SK-N-DZ (cell line): Measurements from ENCODE around the gene FAH.
"Not testable (repeated sequence)": the region's sequence is repeated elsewhere in the genome, so short reads cannot be mapped to it uniquely, and the experiment has no call there.

Experiments used
- DNase-seq: peaks from one replicate; pipeline ENCODE4 v3.0.0-alpha.2; 2015; ENCODE audit warnings: low spot score

The FAH gene

GRCh38 chr15:80151576-80151975 lies 1.2 kb upstream of the FAH start:
- no peak for DNase-seq

GRCh38 chr15:80152180-80152895 lies 461 bp upstream of the FAH start:
- peak; percentile 79 for DNase-seq

- no peak for DNase-seq
These were observed 1.1 kb downstream of the FAH start for GRCh38 chr15:80153900-80154299.

GRCh38 chr15:80154336-80154735 lies 1.5 kb downstream of the FAH start:
- DNase-seq: no peak

GRCh38 chr15:80155001-80155377 lies 2.2 kb downstream of the FAH start:
- no peak for DNase-seq

- not testable (repeated sequence) for DNase-seq
These were observed 2.8 kb downstream of the FAH start for GRCh38 chr15:80155378-80156175.

GRCh38 chr15:80156176-80156720 lies 3.4 kb downstream of the FAH start:
- DNase-seq: no peak

- DNase-seq: no peak
These were observed 4.4 kb downstream of the FAH start for GRCh38 chr15:80157215-80157614.

GRCh38 chr15:80159301-80159700 lies 6.5 kb downstream of the FAH start:
- DNase-seq: no peak

GRCh38 chr15:80159811-80160569 lies 7.2 kb downstream of the FAH start:
- DNase-seq: no peak

GRCh38 chr15:80160570-80161156 lies 7.9 kb downstream of the FAH start:
- DNase-seq: no peak

GRCh38 chr15:80161468-80162016 lies 8.7 kb downstream of the FAH start:
- DNase-seq: no peak

GRCh38 chr15:80162059-80162554 lies 9.3 kb downstream of the FAH start:
- no peak for DNase-seq

GRCh38 chr15:80163217-80163616 lies 10.4 kb downstream of the FAH start:
- DNase-seq: no peak

GRCh38 chr15:80163897-80164296 lies 11.1 kb downstream of the FAH start:
- DNase-seq: no peak

- DNase-seq: no peak
These were observed 15.1 kb downstream of the FAH start for GRCh38 chr15:80167936-80168335.

- DNase-seq: no peak
These were observed 15.6 kb downstream of the FAH start for GRCh38 chr15:80168421-80168820.

GRCh38 chr15:80169768-80170357 lies 17.1 kb downstream of the FAH start:
- DNase-seq: no peak

GRCh38 chr15:80170596-80170995 lies 17.8 kb downstream of the FAH start:
- no peak for DNase-seq

- no peak for DNase-seq
These were observed 19.0 kb downstream of the FAH start for GRCh38 chr15:80171787-80172186.

- DNase-seq: no peak
These were observed 19.6 kb downstream of the FAH start for GRCh38 chr15:80172401-80172800.
